SU-DHL-6 (cell line): ENCODE data around the gene BUD13.

Experiments
- EZH2phosphoT487 ChIP-seq: fragments of 200-600 bp; sonication (generic), shearing (Covaris generic); conservative IDR thresholded peaks from 2 replicates; pipeline ENCODE4 v1.6.1; 2018; ENCODE audit warnings: mild to moderate bottlenecking, antibody characterized with exemption, low read length, moderate library complexity, mixed read lengths
- TF ChIP-seq, protein P1 (sequence below): fragments of 200-600 bp; sonication (generic); IDR thresholded peaks from one replicate; pipeline ENCODE4 v1.5.1; 2017; ENCODE audit warnings: antibody characterized with exemption, mild to moderate bottlenecking, low read length, moderate library complexity; ENCODE audit not compliant: insufficient read depth, poor library complexity, severe bottlenecking

DNA sequence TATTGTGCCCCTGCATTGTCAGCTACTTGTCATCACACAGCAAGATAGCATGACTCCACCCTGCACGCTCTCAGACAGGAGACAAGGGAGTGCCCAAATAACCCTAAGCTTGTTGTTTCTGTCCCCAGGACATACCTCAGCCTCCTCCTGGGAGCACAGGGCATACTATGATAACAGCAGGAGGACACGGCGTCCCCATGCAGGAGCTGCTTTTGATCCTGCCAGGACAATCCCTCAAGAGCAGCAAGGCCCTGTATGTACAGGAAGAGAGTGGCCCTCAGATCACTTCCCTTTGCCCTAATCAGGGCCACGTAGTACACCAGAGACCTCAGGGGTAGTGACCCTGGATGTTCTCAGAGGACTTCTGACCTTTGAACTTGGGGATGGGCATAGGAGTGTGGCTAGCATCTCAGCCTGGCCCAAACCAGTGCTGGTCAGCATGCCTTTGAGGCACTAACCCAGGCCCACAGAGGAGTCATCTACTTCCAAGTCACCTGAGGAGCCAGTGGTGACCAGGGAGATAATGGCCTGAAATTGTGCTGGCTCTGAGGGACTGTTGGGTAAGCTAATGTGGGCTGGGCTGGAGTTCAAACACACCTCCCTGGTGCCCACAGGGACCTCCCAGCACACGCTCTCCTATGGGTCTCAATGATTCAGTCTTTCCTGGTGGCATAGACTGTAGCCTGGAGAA, 41.1 kb upstream of the BUD13 start:
- TF ChIP-seq, protein P1, sequence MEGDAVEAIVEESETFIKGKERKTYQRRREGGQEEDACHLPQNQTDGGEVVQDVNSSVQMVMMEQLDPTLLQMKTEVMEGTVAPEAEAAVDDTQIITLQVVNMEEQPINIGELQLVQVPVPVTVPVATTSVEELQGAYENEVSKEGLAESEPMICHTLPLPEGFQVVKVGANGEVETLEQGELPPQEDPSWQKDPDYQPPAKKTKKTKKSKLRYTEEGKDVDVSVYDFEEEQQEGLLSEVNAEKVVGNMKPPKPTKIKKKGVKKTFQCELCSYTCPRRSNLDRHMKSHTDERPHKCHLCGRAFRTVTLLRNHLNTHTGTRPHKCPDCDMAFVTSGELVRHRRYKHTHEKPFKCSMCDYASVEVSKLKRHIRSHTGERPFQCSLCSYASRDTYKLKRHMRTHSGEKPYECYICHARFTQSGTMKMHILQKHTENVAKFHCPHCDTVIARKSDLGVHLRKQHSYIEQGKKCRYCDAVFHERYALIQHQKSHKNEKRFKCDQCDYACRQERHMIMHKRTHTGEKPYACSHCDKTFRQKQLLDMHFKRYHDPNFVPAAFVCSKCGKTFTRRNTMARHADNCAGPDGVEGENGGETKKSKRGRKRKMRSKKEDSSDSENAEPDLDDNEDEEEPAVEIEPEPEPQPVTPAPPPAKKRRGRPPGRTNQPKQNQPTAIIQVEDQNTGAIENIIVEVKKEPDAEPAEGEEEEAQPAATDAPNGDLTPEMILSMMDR, result no peak
- TF ChIP-seq EZH2phosphoT487, result no peak
